ENCODE results near the gene MICAL2. TPM values are rescaled to one million over a fixed set of nuclear protein-coding genes. Genes with fewer than 3 reads are reported as not detected.

MICAL2 gene
- 37.9 and 42.4 TPM in 2 replicates for total RNA-seq (2014; rRNA removed; shearing (Covaris generic); ENCODE audit: low replicate concordance)

GRCh38 chr11:12110201-12110713, at the start of gene MICAL2:
TSS of gene MICAL2 (plus strand) at chr11:12110590. CDS start at chr11:12162156, 51,566 bp downstream.
- Histone ChIP-seq H3K9me3 (no peaks in the 10 kb centered on the region), H3K27me3 (no peaks in the 10 kb centered on the region), H3K4me3 (peak within 1 kb of the TSS; percentile 71), H3K36me3 (peaks cover 5% of the 10 kb centered on the region)
- DNase-seq = peak; percentile 93

- H3K9me3 ChIP-seq = peaks cover 4% of the 10 kb centered on the region; the same call in 1 of the 2 replicates
- no peaks in the 10 kb centered on the region for H3K36me3 ChIP-seq
- no peak for DNase-seq
- no peaks in the 10 kb centered on the region for H3K27me3 ChIP-seq
- no peak overlapping the region for H3K4me3 ChIP-seq
Observed at GRCh38 chr11:12061851-12062560, 48.4 kb upstream of the MICAL2 start.

GRCh38 chr11:12063251-12063650, 47.1 kb upstream of the MICAL2 start:
- no peak for DNase-seq
- no peaks in the 10 kb centered on the region for H3K27me3 ChIP-seq
- peaks cover 4% of the 10 kb centered on the region; the same call in 1 of the 2 replicates for H3K9me3 ChIP-seq
- H3K36me3 ChIP-seq = no peaks in the 10 kb centered on the region
- no peak overlapping the region for H3K4me3 ChIP-seq

- H3K36me3 ChIP-seq = no peaks in the 10 kb centered on the region
- no peak for DNase-seq
- peaks cover 4% of the 10 kb centered on the region; the same call in 1 of the 2 replicates for H3K9me3 ChIP-seq
- H3K27me3 ChIP-seq = no peaks in the 10 kb centered on the region
- H3K4me3 ChIP-seq = no peak overlapping the region
Observed at GRCh38 chr11:12064136-12064953, 46.0 kb upstream of the MICAL2 start.

GRCh38 chr11:12064954-12065280, 45.5 kb upstream of the MICAL2 start:
- Histone ChIP-seq H3K36me3 (no peaks in the 10 kb centered on the region), H3K4me3 (no peak overlapping the region), H3K27me3 (no peaks in the 10 kb centered on the region), H3K9me3 (peaks cover 4% of the 10 kb centered on the region; the same call in 1 of the 2 replicates)
- DNase-seq = no peak

- peaks cover 4% of the 10 kb centered on the region; the same call in 1 of the 2 replicates for H3K9me3 ChIP-seq
- H3K27me3 ChIP-seq = no peaks in the 10 kb centered on the region
- H3K4me3 ChIP-seq = no peak overlapping the region
- peak; percentile 71 for DNase-seq
- no peaks in the 10 kb centered on the region for H3K36me3 ChIP-seq
Observed at GRCh38 chr11:12066056-12066798, 44.2 kb upstream of the MICAL2 start.

GRCh38 chr11:12066799-12067508, 43.4 kb upstream of the MICAL2 start:
- peak; percentile 37 for DNase-seq
- H3K9me3 ChIP-seq = peaks cover 4% of the 10 kb centered on the region; the same call in 1 of the 2 replicates
- H3K27me3 ChIP-seq = no peaks in the 10 kb centered on the region
- no peak overlapping the region for H3K4me3 ChIP-seq
- no peaks in the 10 kb centered on the region for H3K36me3 ChIP-seq

GRCh38 chr11:12067796-12068357, 42.5 kb upstream of the MICAL2 start:
- DNase-seq = no peak
- Histone ChIP-seq H3K27me3 (no peaks in the 10 kb centered on the region), H3K9me3 (peaks cover 4% of the 10 kb centered on the region; the same call in 1 of the 2 replicates), H3K36me3 (no peaks in the 10 kb centered on the region), H3K4me3 (no peak overlapping the region)

- no peaks in the 10 kb centered on the region for H3K36me3 ChIP-seq
- peaks cover 2% of the 10 kb centered on the region; the same call in 1 of the 2 replicates for H3K9me3 ChIP-seq
- no peaks in the 10 kb centered on the region for H3K27me3 ChIP-seq
- DNase-seq = no peak
- H3K4me3 ChIP-seq = no peak overlapping the region
Observed at GRCh38 chr11:12069066-12069676, 41.2 kb upstream of the MICAL2 start.

- H3K9me3 ChIP-seq = no peaks in the 10 kb centered on the region; the same call in 1 of the 2 replicates
- no peaks in the 10 kb centered on the region for H3K36me3 ChIP-seq
- H3K27me3 ChIP-seq = no peaks in the 10 kb centered on the region
- no peak for DNase-seq
- no peak overlapping the region for H3K4me3 ChIP-seq
Observed at GRCh38 chr11:12070446-12071267, 39.7 kb upstream of the MICAL2 start.

- no peaks in the 10 kb centered on the region for H3K27me3 ChIP-seq
- no peak overlapping the region for H3K4me3 ChIP-seq
- no peaks in the 10 kb centered on the region for H3K36me3 ChIP-seq
- DNase-seq = no peak
- H3K9me3 ChIP-seq = no peaks in the 10 kb centered on the region; the same call in 1 of the 2 replicates
Observed at GRCh38 chr11:12071574-12071973, 38.8 kb upstream of the MICAL2 start.

- no peaks in the 10 kb centered on the region for H3K27me3 ChIP-seq
- no peaks in the 10 kb centered on the region; the same call in 1 of the 2 replicates for H3K9me3 ChIP-seq
- no peak overlapping the region for H3K4me3 ChIP-seq
- no peaks in the 10 kb centered on the region for H3K36me3 ChIP-seq
- DNase-seq = no peak
Observed at GRCh38 chr11:12073436-12073835, 37.0 kb upstream of the MICAL2 start.

- Histone ChIP-seq H3K36me3 (no peaks in the 10 kb centered on the region), H3K9me3 (no peaks in the 10 kb centered on the region; the same call in 1 of the 2 replicates)
- DNase-seq = no peak
Observed at GRCh38 chr11:12073886-12074285, 36.5 kb upstream of the MICAL2 start.

GRCh38 chr11:12074529-12075195, 35.7 kb upstream of the MICAL2 start:
- H3K9me3 ChIP-seq = no peaks in the 10 kb centered on the region; the same call in 1 of the 2 replicates
- DNase-seq = no peak
- no peaks in the 10 kb centered on the region for H3K36me3 ChIP-seq
- H3K4me3 ChIP-seq = no peak overlapping the region
- no peaks in the 10 kb centered on the region for H3K27me3 ChIP-seq

More at GRCh38 chr11:12073886-12074285, 36.5 kb upstream of the MICAL2 start:
- Histone ChIP-seq H3K4me3 (no peak overlapping the region), H3K27me3 (no peaks in the 10 kb centered on the region)
